GM18526 (cell line): ENCODE results near the gene CIRBP.

Source experiments
- POLR2A ChIP-seq: IDR thresholded peaks from 3 replicates; pipeline ENCODE4 v1.6.1; 2011; ENCODE audit not compliant: insufficient read length; ENCODE audit errors: extremely low read depth

The CIRBP gene

DNA sequence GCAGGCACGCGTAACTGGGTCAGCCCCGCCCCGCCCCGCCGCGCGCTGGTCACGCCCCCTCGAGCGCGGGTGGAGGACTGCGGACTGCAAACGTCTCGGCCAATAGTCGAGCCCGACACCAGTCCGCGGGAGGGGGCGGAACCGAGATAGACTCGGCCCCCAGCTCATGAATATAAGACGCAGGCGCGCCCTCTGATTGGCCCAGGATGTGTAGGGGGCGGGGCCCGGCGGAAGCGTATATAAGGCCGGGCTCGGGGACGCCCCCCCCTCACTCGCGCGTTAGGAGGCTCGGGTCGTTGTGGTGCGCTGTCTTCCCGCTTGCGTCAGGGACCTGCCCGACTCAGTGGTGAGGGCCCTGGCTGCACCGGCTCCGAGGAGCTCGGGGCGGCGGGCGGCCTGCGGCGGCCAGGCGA is at the start of gene CIRBP:
Gene CIRBP (plus strand): TSS at position 268 of the 413 bp plus-strand sequence. CDS start 1,602 bp downstream, outside the sequence.
- TF ChIP-seq POLR2A, result peak; percentile 100

DNA sequence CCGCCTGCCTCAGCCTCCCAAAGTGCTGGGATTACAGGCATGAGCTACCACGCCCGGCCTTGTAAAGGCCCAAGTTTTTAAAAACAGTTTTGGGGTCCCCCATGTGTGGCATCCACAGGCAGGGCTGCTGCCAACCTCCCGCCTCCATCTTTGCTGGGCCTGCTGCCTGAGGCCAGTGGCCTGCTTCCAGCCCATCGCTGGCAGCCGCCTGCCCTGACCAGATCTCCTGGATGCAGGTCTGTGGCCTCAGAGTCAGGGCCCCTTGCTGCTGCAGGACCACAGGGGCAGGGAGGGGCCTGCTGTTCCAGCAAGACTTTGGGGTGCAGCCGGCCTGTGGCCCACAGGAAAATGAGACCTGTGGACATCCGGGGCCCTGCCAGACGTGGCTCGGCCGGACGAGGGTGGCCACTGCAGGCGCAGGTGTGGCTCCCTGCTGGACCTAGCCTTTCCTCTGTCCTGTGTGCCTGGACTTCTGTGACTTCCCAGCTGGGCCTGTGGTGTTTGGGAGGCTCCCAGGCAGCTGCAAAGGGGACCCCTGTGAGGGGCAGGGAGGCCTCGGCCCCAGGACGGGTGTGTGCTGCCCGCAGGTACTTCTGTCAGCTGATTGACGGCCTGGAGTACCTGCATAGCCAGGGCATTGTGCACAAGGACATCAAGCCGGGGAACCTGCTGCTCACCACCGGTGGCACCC is 49.2 kb upstream of the CIRBP start:
- no peak for TF ChIP-seq POLR2A

DNA sequence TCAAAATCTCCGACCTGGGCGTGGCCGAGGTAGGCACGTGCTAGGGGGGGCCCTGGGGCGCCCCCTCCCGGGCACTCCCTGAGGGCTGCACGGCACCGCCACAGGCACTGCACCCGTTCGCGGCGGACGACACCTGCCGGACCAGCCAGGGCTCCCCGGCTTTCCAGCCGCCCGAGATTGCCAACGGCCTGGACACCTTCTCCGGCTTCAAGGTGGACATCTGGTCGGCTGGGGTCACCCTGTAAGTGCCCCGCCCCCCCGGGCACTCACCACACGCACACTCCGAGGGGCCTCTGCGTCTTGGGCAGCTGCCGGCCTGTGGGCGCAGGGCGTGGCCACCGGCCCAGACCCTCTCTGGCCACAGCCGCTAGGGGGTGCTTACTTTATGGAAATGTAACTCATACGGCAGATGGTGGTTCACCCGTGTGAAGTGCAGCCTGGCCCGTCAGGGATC is 48.6 kb upstream of the CIRBP start:
- no peak for TF ChIP-seq POLR2A

DNA sequence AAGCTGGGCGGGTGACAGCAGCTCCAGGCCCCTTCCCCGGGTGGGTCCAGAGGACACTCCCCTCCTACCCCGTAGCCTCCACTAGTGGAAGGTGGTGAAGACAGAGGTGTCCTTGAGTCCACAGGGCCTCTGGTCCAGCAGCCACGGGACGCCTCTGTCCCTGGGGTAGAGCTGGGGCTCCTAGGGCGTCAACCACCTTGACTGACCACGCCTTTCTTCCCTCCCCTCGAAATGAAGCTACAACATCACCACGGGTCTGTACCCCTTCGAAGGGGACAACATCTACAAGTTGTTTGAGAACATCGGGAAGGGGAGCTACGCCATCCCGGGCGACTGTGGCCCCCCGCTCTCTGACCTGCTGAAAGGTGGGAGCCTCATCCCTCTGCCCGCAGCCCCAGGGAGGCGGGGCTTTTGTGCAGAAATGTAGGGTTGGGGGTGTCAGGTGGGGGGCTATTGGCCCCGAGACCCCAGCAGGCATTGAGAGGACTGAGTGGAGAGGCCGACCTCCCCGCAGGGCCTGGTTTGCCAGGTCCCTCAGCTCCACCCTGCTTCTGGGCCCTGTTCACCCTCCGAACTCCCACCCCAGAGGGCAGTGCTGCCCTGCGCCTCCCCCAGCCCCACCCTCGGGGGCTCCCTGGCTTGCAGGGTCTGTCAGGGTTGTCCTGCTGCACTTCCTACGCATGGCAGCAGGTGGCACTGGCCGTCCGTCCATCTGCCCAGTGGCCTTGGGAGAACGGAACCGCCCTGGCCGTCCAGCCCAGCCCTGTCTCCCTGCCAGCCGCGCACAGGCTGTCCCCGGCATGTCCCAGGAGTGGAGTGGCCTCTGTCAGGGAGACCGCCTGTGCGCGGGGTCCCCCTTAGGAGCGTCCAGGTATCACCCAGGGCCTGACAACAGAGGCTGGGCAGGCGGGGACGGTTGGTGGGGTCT is 47.9 kb upstream of the CIRBP start:
- no peak for TF ChIP-seq POLR2A

DNA sequence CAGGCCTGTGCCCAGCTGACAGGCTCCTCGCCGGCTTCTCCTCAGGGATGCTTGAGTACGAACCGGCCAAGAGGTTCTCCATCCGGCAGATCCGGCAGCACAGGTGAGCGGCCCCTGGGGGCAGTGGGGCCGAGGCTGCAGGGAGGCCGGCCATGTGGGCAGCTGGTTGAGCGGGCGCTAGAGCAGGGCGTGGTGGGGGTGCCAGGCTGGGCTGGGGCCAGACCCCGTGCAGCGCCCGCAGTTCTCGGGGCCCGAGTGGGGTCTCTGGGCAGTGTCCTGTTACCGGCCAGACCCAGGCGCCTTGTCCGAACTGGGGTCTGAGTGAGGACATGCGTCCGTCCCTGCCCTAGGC is 47.3 kb upstream of the CIRBP start:
- no peak for TF ChIP-seq POLR2A

DNA sequence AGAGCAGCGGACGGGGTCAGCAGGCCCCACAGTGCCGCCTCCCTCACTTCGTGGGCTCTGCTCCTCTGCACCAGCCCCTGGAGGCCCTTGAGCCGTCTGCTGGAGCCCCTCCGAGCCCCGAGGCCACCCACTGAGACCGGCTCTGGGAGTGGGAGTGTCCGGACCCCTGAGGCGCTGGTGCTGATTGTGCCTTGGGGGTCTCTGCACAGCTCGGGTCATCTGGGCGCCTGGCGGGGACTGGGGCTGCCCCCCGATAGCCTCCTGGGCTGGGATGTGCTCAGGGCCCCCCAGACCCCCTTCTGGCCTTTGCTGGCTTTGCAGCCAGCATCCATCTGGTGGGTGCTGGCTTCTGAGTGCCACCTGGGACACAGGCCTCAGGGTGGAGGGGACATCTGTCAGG is 46.7 kb upstream of the CIRBP start:
- TF ChIP-seq POLR2A, result no peak

DNA sequence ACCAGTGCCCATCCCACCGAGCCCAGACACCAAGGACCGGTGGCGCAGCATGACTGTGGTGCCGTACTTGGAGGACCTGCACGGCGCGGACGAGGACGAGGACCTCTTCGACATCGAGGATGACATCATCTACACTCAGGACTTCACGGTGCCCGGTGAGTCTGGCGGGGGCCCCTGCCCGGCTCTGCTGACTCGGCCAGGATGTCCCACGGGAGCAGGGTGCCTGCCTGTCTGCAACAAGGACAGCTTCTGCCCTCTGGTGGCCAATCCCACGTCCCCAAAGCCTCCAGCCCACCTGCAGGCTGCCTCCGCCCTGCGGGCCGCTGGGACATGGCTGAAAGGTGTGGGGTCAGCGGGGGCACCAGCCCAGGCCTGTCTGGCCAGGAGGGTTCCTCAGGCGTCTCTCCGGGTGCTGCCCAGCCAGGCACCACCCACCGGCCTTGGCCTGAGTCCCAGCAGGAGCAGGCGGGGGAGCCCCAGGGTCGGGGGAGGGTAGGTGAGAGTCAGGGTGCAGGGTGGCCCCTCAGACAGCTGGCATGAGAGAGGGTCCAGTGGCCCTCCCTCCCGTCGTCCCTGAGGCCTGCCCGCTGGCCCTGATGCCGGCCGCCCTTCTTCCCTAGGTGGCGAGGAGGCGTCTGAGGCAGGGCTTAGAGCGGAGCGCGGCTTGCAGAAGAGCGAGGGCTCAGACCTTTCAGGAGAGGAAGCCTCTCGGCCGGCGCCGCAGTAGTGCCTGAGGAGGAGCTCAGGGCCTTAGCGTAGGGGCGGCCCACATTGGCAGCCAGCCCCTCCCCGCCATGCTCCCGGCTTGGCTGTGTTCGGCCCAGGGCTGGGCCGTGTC is 45.9 kb upstream of the CIRBP start:
- TF ChIP-seq POLR2A, result no peak

DNA sequence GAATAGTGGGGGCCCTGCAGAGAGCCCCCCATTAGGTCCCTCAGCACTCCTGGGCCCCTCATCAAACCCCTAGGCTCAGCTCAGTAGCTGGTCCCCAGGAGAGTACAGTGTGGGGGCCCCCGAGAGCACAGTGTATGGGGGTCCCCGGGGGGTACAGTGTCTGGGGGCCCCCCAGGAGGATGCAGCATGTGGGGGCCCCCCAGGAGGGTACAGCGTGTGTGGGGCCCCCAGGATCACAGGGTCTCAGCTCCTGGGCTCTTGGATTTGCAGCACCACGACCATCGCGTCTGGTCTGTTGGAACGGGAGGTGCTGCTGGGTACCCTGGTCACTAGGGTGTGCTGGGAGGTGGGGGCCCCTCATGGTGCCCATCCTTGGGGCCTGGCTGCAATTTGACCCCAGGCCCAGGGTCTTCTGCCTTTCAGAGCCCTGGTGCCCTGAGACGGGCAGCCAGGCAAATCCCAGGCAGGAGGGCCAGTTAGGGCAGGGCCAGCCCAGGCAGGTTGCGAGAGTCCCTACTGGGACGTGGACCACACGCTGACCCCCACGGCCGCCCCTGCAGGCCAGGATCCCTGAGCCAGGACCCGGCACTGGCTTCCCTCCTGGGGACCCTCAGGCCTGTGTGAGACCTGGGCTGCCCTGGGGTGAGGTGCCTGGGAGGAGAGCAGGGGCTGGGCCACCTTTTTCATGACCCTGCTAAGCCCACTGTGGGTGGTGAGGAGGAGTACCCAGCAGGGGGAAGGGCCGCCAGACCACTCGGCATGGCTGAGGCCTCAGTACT is 44.9 kb upstream of the CIRBP start:
- no peak for TF ChIP-seq POLR2A

DNA sequence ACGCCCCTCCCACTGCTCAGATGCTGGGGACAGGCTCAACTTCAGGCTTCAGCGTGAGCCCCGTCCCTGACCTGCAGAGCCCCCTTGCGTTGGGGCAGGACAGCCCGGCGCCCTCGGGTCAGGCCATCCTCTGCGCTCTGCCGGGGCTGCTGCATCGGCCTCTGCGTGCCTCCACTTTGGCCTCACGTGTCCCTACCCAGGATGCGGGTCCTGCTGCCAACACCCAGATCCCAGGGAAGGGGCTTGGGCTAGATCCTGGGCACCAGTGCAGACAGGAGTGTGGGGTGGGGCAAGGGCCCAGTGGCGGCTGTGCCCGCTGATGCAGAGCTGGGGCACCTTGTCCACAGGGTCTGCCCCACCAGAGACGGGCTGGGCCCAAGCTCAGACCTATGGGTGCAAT is 44.3 kb upstream of the CIRBP start:
- TF ChIP-seq POLR2A, result no peak

DNA sequence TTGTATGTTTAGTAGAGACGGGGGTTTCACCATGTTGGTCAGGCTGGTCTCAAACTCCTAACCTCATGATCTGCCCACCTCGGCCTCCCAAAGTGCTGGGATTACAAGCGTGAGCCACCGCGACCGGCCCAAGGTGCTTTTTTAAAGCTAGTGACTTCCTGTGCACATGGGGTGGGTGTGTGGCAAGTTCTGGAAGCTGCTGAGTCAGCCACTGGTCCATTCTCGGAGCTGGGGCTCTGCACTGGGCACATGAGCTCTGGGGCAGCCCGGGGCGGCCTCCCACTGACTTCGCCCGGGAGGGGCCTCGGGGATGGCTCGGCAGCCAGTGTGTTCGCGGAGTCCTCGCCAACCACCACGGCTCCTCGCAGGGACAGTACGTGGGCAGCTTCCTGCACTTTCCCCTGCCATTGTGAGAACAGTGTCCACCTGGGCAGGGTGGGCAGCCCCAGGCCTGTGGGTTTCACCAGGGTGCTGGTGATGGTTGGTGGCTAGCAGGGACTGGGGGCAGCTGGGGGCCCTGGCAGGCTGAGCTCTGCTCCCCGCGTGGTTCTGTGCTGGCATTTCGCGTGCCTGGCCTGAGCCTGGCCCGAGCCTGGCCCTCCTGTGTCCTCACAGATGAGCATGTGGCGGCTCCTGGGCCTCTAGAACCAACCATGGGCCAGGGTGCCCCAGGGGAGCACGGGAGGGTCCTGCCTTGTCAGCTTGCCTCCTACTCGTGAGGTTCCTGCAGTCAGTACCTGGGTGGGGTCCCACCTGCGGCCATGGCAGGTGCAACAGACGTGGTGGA is 43.5 kb upstream of the CIRBP start:
- TF ChIP-seq POLR2A, result no peak

DNA sequence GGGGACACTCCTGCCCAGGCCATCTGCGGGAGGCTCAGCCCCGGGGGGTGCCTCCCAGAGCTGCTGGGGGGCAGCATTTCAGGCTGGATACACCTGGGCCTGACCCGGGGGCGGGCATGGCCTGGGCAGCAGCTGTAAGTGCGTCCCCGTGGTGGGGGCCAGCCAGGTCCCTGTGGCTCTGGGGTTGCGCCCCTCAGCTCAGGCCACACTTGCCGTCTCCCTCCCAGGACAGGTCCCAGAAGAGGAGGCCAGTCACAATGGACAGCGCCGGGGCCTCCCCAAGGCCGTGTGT is 43.0 kb upstream of the CIRBP start:
- TF ChIP-seq POLR2A, result no peak

DNA sequence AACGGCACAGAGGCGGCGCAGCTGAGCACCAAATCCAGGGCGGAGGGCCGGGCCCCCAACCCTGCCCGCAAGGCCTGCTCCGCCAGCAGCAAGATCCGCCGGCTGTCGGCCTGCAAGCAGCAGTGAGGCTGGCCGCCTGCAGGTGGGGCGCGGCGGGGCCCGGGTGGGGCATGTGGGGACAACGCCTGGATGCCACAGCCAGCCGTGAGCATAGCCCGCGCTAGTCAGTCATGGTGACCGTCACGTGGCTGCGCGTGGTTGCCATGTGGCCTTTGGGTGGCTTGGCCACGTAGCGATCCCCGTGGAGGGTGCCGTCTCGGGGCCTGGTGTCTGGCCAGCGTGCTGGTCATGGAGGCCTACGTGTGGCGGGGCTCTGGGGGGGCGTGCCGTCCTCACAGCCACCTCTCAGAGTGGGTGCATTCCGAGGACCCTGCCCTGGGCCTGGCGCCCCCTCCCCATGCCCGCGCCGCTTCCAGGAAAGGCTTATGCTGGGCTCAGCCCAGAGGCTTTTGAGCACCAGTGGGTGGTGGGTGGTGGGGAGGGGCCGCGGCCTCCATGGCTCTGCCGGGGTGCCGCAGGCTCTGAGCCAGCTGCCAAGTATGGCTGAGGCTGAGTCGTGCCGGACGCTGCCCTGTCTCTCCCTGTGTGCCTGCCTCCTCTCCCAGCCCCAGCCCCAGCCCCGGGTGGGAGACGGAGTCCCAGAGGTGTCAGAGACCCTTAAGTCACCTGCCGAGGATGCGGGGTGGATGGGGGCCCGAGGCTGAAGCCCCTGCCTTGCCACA is 42.4 kb upstream of the CIRBP start:
- no peak for TF ChIP-seq POLR2A

DNA sequence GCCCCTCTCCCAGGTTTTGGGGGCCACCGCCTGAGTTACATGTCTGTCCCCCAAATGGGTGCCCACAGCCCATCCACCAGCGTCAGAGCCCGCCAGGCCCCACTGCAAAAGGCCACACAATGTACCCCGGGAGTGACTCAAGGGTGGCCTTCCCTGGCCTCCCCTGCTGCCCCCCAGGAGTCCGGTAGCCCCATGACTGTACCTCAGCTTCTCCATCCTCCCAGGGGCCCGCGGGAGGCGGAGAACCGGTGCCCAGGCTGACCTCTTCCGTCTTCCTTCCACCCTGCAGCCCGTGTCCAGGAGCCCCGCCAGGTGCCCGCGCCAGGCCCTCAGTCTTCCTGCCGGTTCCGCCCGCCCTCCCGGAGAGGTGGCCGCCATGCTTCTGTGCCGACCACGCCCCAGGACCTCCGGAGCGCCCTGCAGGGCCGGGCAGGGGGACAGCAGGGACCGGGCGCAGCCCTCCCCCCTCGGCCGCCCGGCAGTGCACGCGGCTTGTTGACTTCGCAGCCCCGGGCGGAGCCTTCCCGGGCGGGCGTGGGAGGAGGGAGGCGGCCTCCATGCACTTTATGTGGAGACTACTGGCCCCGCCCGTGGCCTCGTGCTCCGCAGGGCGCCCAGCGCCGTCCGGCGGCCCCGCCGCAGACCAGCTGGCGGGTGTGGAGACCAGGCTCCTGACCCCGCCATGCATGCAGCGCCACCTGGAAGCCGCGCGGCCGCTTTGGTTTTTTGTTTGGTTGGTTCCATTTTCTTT is 41.7 kb upstream of the CIRBP start:
- no peak for TF ChIP-seq POLR2A
